PC-9 (cell line): ENCODE data around the gene CHKB. TPM values are rescaled to one million over a fixed set of nuclear protein-coding genes. Genes with fewer than 3 reads are reported as not detected.

Experiments used
- BruUV-seq: library from RNA; stranded (reverse); fragments of 400-500 nt; replicated peaks from 2 replicates; lab custom pipeline; 2021; lab: Mats Ljungman, UMichigan
- CTCF ChIA-PET: fragments of 300-600 bp; sonication (Branson Sonifier 250); formaldehyde crosslinking; loops from one replicate; lab custom pipeline; 2022; ENCODE audit warnings: antibody characterized with exemption; lab: Charles Lee
- POLR2A ChIA-PET: fragments of 300-600 bp; sonication (Branson Sonifier 250); formaldehyde crosslinking; loops from one replicate; lab custom pipeline; 2022; ENCODE audit warnings: antibody characterized with exemption; ENCODE audit not compliant: unreplicated experiment; lab: Charles Lee
- DNase-seq, 2 experiments: peaks; one replicate each; pipeline versions ENCODE4 v3.0.0 to v3.0.0-alpha.2; 2015 to 2022; ENCODE audit warnings: mixed read lengths in 1 of 2
- H2AFZ ChIP-seq: fragments of 200-600 bp; sonication (generic); 2 replicates; pipeline ENCODE4 v1.8.1; 2017; ENCODE audit warnings: antibody characterized with exemption
- H3F3A ChIP-seq: fragments of 200-600 bp; sonication (generic); 2 replicates; pipeline ENCODE4 v1.8.1; 2017; ENCODE audit warnings: antibody characterized with exemption, mild to moderate bottlenecking, low read depth; ENCODE audit not compliant: insufficient read depth
- H3K27ac ChIP-seq: fragments of 200-600 bp; sonication (generic); 2 replicates; pipeline ENCODE4 v1.6.1; 2016; ENCODE audit warnings: mixed run types
- H3K27me3 ChIP-seq: fragments of 200-600 bp; sonication (generic); 2 replicates; pipeline ENCODE4 v1.6.1; 2016; ENCODE audit warnings: low read depth, mixed run types; ENCODE audit not compliant: insufficient read depth
- H3K36me3 ChIP-seq: fragments of 200-600 bp; sonication (generic); 2 replicates; pipeline ENCODE4 v1.6.1; 2016; ENCODE audit warnings: low read depth, mixed run types
- H3K4me1 ChIP-seq: fragments of 200-600 bp; sonication (generic); replicated peaks from 2 replicates; pipeline ENCODE4 v1.6.1; 2016; ENCODE audit warnings: mixed run types; ENCODE audit not compliant: insufficient read depth
- H3K4me2 ChIP-seq: fragments of 200-600 bp; sonication (generic); 2 replicates; pipeline ENCODE4 v1.6.1; 2017; ENCODE audit warnings: mixed run types
- H3K4me3 ChIP-seq: fragments of 200-600 bp; sonication (generic); 2 replicates; pipeline ENCODE4 v1.6.1; 2016; ENCODE audit warnings: mixed run types
- H3K79me2 ChIP-seq: fragments of 200-600 bp; sonication (generic); 2 replicates; pipeline ENCODE4 v1.6.1; 2017; ENCODE audit warnings: low read depth, mixed run types
- H3K9me2 ChIP-seq: fragments of 200-600 bp; sonication (generic); 2 replicates; pipeline ENCODE4 v1.8.1; 2017; ENCODE audit warnings: mild to moderate bottlenecking; ENCODE audit not compliant: insufficient read depth
- H3K9me3 ChIP-seq: fragments of 200-600 bp; sonication (generic); 2 replicates; pipeline ENCODE4 v1.8.1; 2016; ENCODE audit warnings: low read depth; ENCODE audit not compliant: insufficient read depth
- H4K20me1 ChIP-seq: fragments of 200-600 bp; sonication (generic); 2 replicates; pipeline ENCODE4 v1.8.1; 2017; ENCODE audit not compliant: insufficient read depth
- CTCF ChIP-seq: fragments of 200-600 bp; sonication (generic); conservative IDR thresholded peaks from 2 replicates; pipeline ENCODE4 v1.6.1; 2017; ENCODE audit warnings: mixed run types, antibody characterized with exemption, mild to moderate bottlenecking, moderate library complexity
- EZH2 ChIP-seq: fragments of 200-600 bp; sonication (generic); IDR thresholded peaks from 2 replicates; pipeline ENCODE4 v1.8.0; 2017; ENCODE audit warnings: antibody characterized with exemption, low read depth
- intact Hi-C: fragments of 100-400 bp; cut with micrococcal nuclease; formaldehyde crosslinking; loops from one replicate; pipeline ENCODE4 v1.10.0; 2022; ENCODE audit not compliant: unreplicated experiment
- total RNA-seq: library from RNA; stranded (reverse); gene quantifications from 2 replicates; pipeline ENCODE4 v1.2.3, GENCODE V29; 2021

The CHKB gene
- total RNA-seq, 1 experiment from 2014 or later = 60.0 TPM

GRCh38 chr22:50595189-50595588 lies 12.5 kb upstream of the CHKB start:
- no TSS peak for BruUV-seq
- Histone ChIP-seq H3K4me1 (no peaks in the 10 kb centered on the region), H3K27me3 (peaks cover 9% of the 10 kb centered on the region), H2AFZ (no peak overlapping the region), H3F3A (peaks cover 5% of the 10 kb centered on the region; the same call in 1 of the 2 replicates), H3K27ac (no peak overlapping the region), H3K9me3 (no peaks in the 10 kb centered on the region), H4K20me1 (no peaks in the 10 kb centered on the region), H3K79me2 (no peaks in the 10 kb centered on the region), H3K36me3 (peaks cover 4% of the 10 kb centered on the region; the same call in 1 of the 2 replicates), H3K4me3 (no peak overlapping the region), H3K4me2 (no peak overlapping the region), H3K9me2 (no peaks in the 10 kb centered on the region)
- ChIA-PET POLR2A (no interaction called here), CTCF (no interaction called here)
- DNase-seq = no peak
- intact Hi-C loops = no loop called here
- no peak for TF ChIP-seq CTCF
- TF ChIP-seq EZH2 = no peak

GRCh38 chr22:50587407-50587806 lies 4.8 kb upstream of the CHKB start:
- POLR2A ChIA-PET = no interaction called here
- BruUV-seq = no TSS peak

GRCh38 chr22:50586416-50586815 lies 3.8 kb upstream of the CHKB start:
- ChIA-PET POLR2A (no interaction called here), CTCF (no interaction called here)
- peaks cover 12% of the 10 kb centered on the region for H3K4me1 ChIP-seq
- H3K9me2 ChIP-seq = no peaks in the 10 kb centered on the region
- no peak for DNase-seq
- no peak overlapping the region for H3K4me2 ChIP-seq
- no peak overlapping the region for H2AFZ ChIP-seq
- H3F3A ChIP-seq = peaks cover 14% of the 10 kb centered on the region; the same call in 1 of the 2 replicates
- no peaks in the 10 kb centered on the region for H4K20me1 ChIP-seq
- intact Hi-C loops = no loop called here
- no peaks in the 10 kb centered on the region for H3K9me3 ChIP-seq
- no TSS peak for BruUV-seq
- TF ChIP-seq CTCF (no peak), EZH2 (no peak)
- no peak overlapping the region for H3K27ac ChIP-seq
- no peaks in the 10 kb centered on the region for H3K27me3 ChIP-seq
- H3K36me3 ChIP-seq = peaks cover 4% of the 10 kb centered on the region; the same call in 1 of the 2 replicates
- peaks cover 15% of the 10 kb centered on the region for H3K79me2 ChIP-seq
- H3K4me3 ChIP-seq = no peak overlapping the region

More at GRCh38 chr22:50587407-50587806, 4.8 kb upstream of the CHKB start:
- TF ChIP-seq EZH2 = no peak
- no peak for TF ChIP-seq CTCF
- no peak overlapping the region for H3K4me3 ChIP-seq
- peaks cover 4% of the 10 kb centered on the region; the same call in 1 of the 2 replicates for H3K36me3 ChIP-seq
- no peaks in the 10 kb centered on the region for H4K20me1 ChIP-seq
- intact Hi-C loops = no loop called here
- H3K79me2 ChIP-seq = peaks cover 8% of the 10 kb centered on the region
- no peak overlapping the region for H3K27ac ChIP-seq
- no peak for DNase-seq
- peaks cover 14% of the 10 kb centered on the region; the same call in 1 of the 2 replicates for H3F3A ChIP-seq
- CTCF ChIA-PET = no interaction called here
- no peak overlapping the region for H2AFZ ChIP-seq
- H3K4me1 ChIP-seq = peaks cover 6% of the 10 kb centered on the region
- no peaks in the 10 kb centered on the region for H3K27me3 ChIP-seq
- no peak overlapping the region for H3K4me2 ChIP-seq
- no peaks in the 10 kb centered on the region for H3K9me3 ChIP-seq
- H3K9me2 ChIP-seq = no peaks in the 10 kb centered on the region
